Mesendoderm (in vitro differentiated cells): ENCODE results near the gene TASP1.

Source experiments
- DNase-seq: peaks from one replicate; pipeline ENCODE4 v3.0.0; 2013
- H2AK5ac ChIP-seq: 2 replicates; pipeline ENCODE4 v1.6.1; 2013; ENCODE audit warnings: low read length, inconsistent platforms
- H2BK120ac ChIP-seq: 2 replicates; pipeline ENCODE4 v1.6.1; 2013; ENCODE audit warnings: low read depth, mild to moderate bottlenecking, low read length, moderate library complexity, mixed read lengths
- H2BK15ac ChIP-seq: replicated peaks from 2 replicates; pipeline ENCODE4 v1.6.1; 2013; ENCODE audit warnings: low read depth, mild to moderate bottlenecking, moderate library complexity
- H2BK5ac ChIP-seq: 2 replicates; pipeline ENCODE4 v1.6.1; 2013; ENCODE audit warnings: low read length, inconsistent platforms
- H3K18ac ChIP-seq: 2 replicates; pipeline ENCODE4 v1.6.1; 2013; ENCODE audit warnings: mild to moderate bottlenecking, low read length, mixed read lengths
- H3K23ac ChIP-seq: one replicate; pipeline ENCODE4 v1.6.1; 2013; ENCODE audit warnings: low read length
- H3K27ac ChIP-seq: 2 replicates; pipeline ENCODE4 v1.5.1; 2013; ENCODE audit warnings: low read depth, mild to moderate bottlenecking, inconsistent platforms, low read length, moderate library complexity
- H3K27me3 ChIP-seq: 2 replicates; pipeline ENCODE4 v1.6.1; 2013; ENCODE audit warnings: low read length, control low read depth, mild to moderate bottlenecking, inconsistent platforms; ENCODE audit not compliant: insufficient read depth, poor library complexity
- H3K36me3 ChIP-seq: 2 replicates; pipeline ENCODE4 v1.6.1; 2013; ENCODE audit warnings: low read length, inconsistent platforms; ENCODE audit not compliant: control insufficient read depth, insufficient read depth
- H3K4ac ChIP-seq: one replicate; pipeline ENCODE4 v1.6.1; 2013; ENCODE audit warnings: low read depth, mild to moderate bottlenecking, low read length, moderate library complexity
- H3K4me1 ChIP-seq: 2 replicates; pipeline ENCODE4 v1.6.1; 2013; ENCODE audit warnings: low read depth, low read length, inconsistent platforms; ENCODE audit not compliant: control insufficient read depth
- H3K4me2 ChIP-seq: 2 replicates; pipeline ENCODE4 v1.6.1; 2013; ENCODE audit warnings: low read length
- H3K4me3 ChIP-seq: 2 replicates; pipeline ENCODE4 v1.5.1; 2013; ENCODE audit warnings: mild to moderate bottlenecking, low read length
- H3K56ac ChIP-seq: one replicate; pipeline ENCODE4 v1.6.1; 2013; ENCODE audit warnings: low read length
- H3K79me1 ChIP-seq: 2 replicates; pipeline ENCODE4 v1.6.1; 2013; ENCODE audit warnings: low read length, inconsistent platforms
- H3K79me2 ChIP-seq: 2 replicates; pipeline ENCODE4 v1.6.1; 2013; ENCODE audit warnings: mild to moderate bottlenecking, low read length; ENCODE audit not compliant: control insufficient read depth, insufficient read depth
- H3K9ac ChIP-seq: 2 replicates; pipeline ENCODE4 v1.6.1; 2013; ENCODE audit warnings: low read length, inconsistent platforms
- H4K5ac ChIP-seq: one replicate; pipeline ENCODE4 v1.6.1; 2013; ENCODE audit warnings: low read length
- H4K8ac ChIP-seq: one replicate; pipeline ENCODE4 v1.6.1; 2013; ENCODE audit warnings: low read depth, mild to moderate bottlenecking, control low read depth, low read length, moderate library complexity
- WGBS: extraction: QIAGEN DNeasy Blood & Tissue Kit; methylation state at CpG from one replicate; pipeline ENCODE4 v1.1.7; 2013; ENCODE audit warnings: low lambda C conversion rate, missing lambda C conversion rate; ENCODE audit not compliant: insufficient coverage; ENCODE audit errors: extremely low coverage; 5-methylcytosine and 5-hydroxymethylcytosine counted together

TASP1 gene

DNA sequence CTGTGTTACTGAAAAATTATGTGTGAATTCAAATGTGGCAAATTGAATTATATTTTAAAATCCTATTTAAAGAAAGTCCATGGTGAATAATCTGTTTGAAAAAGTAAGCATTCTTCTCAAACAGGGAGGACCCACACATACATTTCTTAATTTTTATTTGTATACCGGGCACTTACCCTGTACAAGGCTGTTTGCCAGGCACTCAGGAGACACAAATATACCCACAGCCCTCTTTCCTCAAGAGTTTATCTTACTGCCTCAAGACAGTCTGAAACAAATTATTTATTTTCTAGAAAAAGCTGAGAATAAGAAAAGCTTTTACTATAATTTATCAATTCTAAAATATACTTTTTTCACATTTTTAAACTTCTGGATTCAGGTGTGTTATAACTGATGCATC, 114.4 kb downstream of the TASP1 start:
- Histone ChIP-seq H3K79me1 (no peaks in the 10 kb centered on the region), H3K18ac (no peak overlapping the region), H3K27ac (no peak overlapping the region), H2BK120ac (no peak overlapping the region), H2BK15ac (no peak overlapping the region), H3K56ac (no peak overlapping the region), H3K4me2 (no peak overlapping the region), H4K8ac (no peak overlapping the region), H2AK5ac (no peak overlapping the region), H3K4ac (no peak overlapping the region), H3K4me3 (no peak overlapping the region), H3K27me3 (no peaks in the 10 kb centered on the region), H3K23ac (no peak overlapping the region), H2BK5ac (no peak overlapping the region), H3K79me2 (no peaks in the 10 kb centered on the region), H3K9ac (no peak overlapping the region), H4K5ac (no peak overlapping the region), H3K4me1 (no peaks in the 10 kb centered on the region), H3K36me3 (no peaks in the 10 kb centered on the region)
- no CpG with 5 or more reads among the region's 1 CpG for WGBS
- DNase-seq: no peak

DNA sequence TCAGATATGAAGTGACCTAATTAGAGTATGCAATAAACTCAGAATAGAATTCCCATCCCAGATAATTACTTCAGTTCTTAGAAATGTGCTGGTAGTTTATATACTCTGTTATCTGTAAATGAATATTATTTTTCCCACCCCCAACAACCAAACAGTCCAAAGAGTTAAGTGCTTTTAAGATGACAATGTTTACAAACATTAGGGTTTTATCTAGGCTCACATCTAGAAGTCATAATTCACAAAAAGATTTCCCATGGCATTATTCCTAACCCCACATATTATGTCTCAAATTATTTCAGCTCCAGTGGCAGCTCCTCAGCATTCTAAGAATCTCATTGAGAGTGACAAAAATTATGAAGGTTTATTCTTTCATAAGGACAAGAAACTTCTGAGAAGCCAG, 120.9 kb downstream of the TASP1 start:
- no peak overlapping the region for H3K9ac ChIP-seq
- H2BK120ac ChIP-seq: no peak overlapping the region
- H3K4ac ChIP-seq: no peak overlapping the region
- H3K4me3 ChIP-seq: no peak overlapping the region
- no peak overlapping the region for H3K23ac ChIP-seq
- H4K8ac ChIP-seq: no peak overlapping the region
- DNase-seq: no peak
- H2AK5ac ChIP-seq: no peak overlapping the region
- no peaks in the 10 kb centered on the region for H3K27me3 ChIP-seq
- no peaks in the 10 kb centered on the region for H3K36me3 ChIP-seq
- no peaks in the 10 kb centered on the region for H3K4me1 ChIP-seq
- no peak overlapping the region for H2BK5ac ChIP-seq
- no peak overlapping the region for H3K56ac ChIP-seq
- no peak overlapping the region for H3K27ac ChIP-seq
- no peak overlapping the region for H4K5ac ChIP-seq
- H3K79me2 ChIP-seq: no peaks in the 10 kb centered on the region
- H3K4me2 ChIP-seq: no peak overlapping the region
- no peak overlapping the region for H2BK15ac ChIP-seq
- H3K79me1 ChIP-seq: no peaks in the 10 kb centered on the region
- no peak overlapping the region for H3K18ac ChIP-seq

DNA sequence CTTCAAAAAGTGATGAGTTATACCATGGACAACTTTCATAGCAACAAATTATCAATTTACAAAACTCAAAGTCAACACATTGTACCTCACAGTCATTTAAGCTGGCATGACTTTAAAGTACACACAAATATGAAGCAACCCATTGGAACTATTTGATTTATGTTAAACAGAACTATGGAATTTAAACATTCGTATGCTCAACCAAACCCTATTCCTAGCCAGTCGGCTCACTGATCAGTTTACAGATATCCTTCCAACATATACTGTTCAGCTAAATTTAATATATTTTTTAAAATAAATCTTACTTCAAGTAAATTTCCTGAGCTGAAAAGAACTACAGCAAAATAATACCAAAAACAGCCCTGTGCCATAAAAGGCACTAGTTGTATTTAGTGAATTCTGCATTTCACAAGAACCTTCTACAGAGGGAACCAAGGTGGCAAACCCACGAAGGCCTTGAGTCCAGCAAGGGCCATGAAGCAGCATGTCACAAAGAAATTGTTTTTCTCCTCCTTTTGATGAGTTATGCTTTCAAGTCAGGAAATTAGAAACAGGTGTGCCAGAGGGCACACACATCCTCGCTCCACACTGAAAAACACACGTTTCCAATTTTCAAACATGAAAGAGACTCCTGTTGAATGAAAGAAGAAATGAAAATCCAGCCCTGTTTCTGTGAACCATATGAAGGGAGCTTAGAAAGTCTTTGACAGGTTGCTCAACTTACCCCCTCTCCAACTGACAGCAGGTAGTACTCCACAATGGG, 122.8 kb downstream of the TASP1 start:
- Histone ChIP-seq H3K79me2 (no peaks in the 10 kb centered on the region), H3K27me3 (no peaks in the 10 kb centered on the region), H2BK5ac (no peak overlapping the region), H3K36me3 (no peaks in the 10 kb centered on the region), H3K23ac (no peak overlapping the region), H3K4me1 (no peaks in the 10 kb centered on the region), H2AK5ac (no peak overlapping the region), H3K4ac (no peak overlapping the region), H3K27ac (no peak overlapping the region), H3K18ac (no peak overlapping the region), H3K56ac (no peak overlapping the region), H3K9ac (no peak overlapping the region), H3K79me1 (no peaks in the 10 kb centered on the region), H4K5ac (no peak overlapping the region), H3K4me3 (no peak overlapping the region), H4K8ac (no peak overlapping the region), H2BK120ac (no peak overlapping the region), H2BK15ac (no peak overlapping the region), H3K4me2 (no peak overlapping the region)
- no CpG with 5 or more reads among the region's 5 CpGs for WGBS
- DNase-seq: no peak

DNA sequence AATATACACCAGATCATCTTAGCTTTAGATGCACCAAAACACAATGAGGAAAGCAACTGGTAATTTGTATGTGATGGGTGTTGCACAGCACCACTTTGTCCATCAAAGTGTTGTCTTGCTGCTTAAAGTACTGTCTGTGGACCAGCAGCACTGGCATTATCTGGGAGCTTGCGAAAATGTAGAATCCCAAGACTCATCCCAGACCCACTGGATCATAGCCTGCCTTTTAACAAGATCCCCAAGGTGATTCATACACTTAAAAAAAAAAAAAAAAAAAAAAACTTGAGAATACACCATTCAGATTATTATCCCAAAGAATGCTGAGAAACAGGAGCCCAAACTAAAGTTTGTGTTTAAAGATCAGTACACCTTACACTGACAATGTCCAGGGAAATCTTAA, 123.4 kb downstream of the TASP1 start:
- H3K23ac ChIP-seq: no peak overlapping the region
- no peak overlapping the region for H3K18ac ChIP-seq
- H2BK5ac ChIP-seq: no peak overlapping the region
- WGBS: no CpG with 5 or more reads among the region's 1 CpG
- H3K79me2 ChIP-seq: no peaks in the 10 kb centered on the region
- no peak overlapping the region for H3K27ac ChIP-seq
- no peak overlapping the region for H4K5ac ChIP-seq
- no peaks in the 10 kb centered on the region for H3K79me1 ChIP-seq
- H2BK15ac ChIP-seq: no peak overlapping the region
- no peak for DNase-seq
- no peaks in the 10 kb centered on the region for H3K4me1 ChIP-seq
- no peaks in the 10 kb centered on the region for H3K27me3 ChIP-seq
- no peaks in the 10 kb centered on the region for H3K36me3 ChIP-seq
- no peak overlapping the region for H3K9ac ChIP-seq
- no peak overlapping the region for H2AK5ac ChIP-seq
- no peak overlapping the region for H3K4me2 ChIP-seq
- no peak overlapping the region for H3K4me3 ChIP-seq
- no peak overlapping the region for H4K8ac ChIP-seq
- H3K4ac ChIP-seq: no peak overlapping the region
- no peak overlapping the region for H2BK120ac ChIP-seq
- no peak overlapping the region for H3K56ac ChIP-seq

DNA sequence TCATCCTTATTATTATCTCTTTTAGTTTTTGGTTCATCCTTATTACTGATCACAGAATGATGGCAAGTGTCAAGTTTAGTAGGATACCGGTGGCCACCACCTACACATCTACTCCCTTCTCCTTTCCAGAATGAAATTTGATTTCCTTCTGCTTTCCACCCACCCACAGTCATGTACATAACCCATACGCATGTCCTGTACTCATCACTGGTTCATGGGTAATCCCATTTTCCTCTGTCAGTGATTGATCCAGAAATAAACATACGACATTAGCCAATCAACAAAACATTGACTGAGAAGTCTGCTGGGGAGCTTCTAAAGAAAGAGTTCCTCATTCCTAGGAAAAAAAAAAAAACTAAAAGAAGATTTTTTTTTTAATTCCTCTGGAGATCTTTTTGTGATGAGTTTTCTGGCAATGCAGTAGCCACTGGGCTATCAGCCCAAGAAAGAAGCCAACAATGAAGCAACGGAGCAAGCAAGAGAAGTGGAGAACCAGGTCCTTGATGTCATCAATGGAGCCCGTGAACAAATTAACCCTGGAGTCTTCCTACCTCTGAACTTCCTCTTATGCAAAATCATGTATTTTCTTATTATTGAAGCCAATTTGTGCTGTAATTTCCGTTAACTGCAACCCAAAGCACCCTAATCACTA, 127.8 kb downstream of the TASP1 start:
- Histone ChIP-seq H3K18ac (no peak overlapping the region), H2BK5ac (no peak overlapping the region), H2AK5ac (no peak overlapping the region), H4K5ac (no peak overlapping the region), H3K27me3 (no peaks in the 10 kb centered on the region), H3K36me3 (no peaks in the 10 kb centered on the region), H3K4me1 (no peaks in the 10 kb centered on the region), H3K4me3 (no peak overlapping the region), H2BK120ac (no peak overlapping the region), H3K4me2 (no peak overlapping the region), H3K79me2 (no peaks in the 10 kb centered on the region), H3K27ac (no peak overlapping the region), H3K9ac (no peak overlapping the region), H3K23ac (no peak overlapping the region), H3K56ac (no peak overlapping the region), H2BK15ac (no peak overlapping the region), H4K8ac (no peak overlapping the region), H3K4ac (no peak overlapping the region), H3K79me1 (no peaks in the 10 kb centered on the region)
- DNase-seq: no peak
- no CpG with 5 or more reads among the region's 6 CpGs for WGBS

DNA sequence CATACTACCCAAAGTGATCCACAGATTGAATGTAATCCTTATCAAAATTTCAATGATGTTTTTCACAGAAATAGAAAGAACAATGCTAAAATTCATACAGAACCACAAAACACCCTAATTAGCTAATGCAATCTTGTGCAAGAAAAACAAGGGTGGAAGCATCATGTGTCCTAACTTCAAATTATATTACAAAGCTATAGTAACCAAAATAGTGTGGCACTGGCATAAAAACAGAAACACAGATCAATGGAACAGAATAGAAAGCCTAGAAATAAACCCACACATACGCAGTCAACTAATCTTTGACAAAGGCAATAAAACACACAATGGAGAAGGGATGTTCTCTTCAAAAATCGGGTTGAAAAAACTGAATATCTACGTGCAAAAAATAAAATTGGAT, 131.1 kb downstream of the TASP1 start:
- Histone ChIP-seq H3K4me3 (no peak overlapping the region), H2BK5ac (no peak overlapping the region), H3K79me1 (no peaks in the 10 kb centered on the region), H3K79me2 (no peaks in the 10 kb centered on the region), H2BK15ac (no peak overlapping the region), H3K56ac (no peak overlapping the region), H2AK5ac (no peak overlapping the region), H3K4me1 (no peaks in the 10 kb centered on the region), H3K9ac (no peak overlapping the region), H4K8ac (no peak overlapping the region), H3K4me2 (no peak overlapping the region), H3K27ac (no peak overlapping the region), H2BK120ac (no peak overlapping the region), H3K4ac (no peak overlapping the region), H3K36me3 (no peaks in the 10 kb centered on the region), H3K23ac (no peak overlapping the region), H4K5ac (no peak overlapping the region), H3K27me3 (no peaks in the 10 kb centered on the region), H3K18ac (no peak overlapping the region)
- no peak for DNase-seq
- WGBS: no CpG with 5 or more reads among the region's 3 CpGs
